ENCODE results near the gene TBC1D16. TPM values are rescaled to one million over a fixed set of nuclear protein-coding genes. Genes with fewer than 3 reads are reported as not detected.

The TBC1D16 gene
- total RNA-seq, 1 experiment from 2014 or later = 85.8 TPM

DNA sequence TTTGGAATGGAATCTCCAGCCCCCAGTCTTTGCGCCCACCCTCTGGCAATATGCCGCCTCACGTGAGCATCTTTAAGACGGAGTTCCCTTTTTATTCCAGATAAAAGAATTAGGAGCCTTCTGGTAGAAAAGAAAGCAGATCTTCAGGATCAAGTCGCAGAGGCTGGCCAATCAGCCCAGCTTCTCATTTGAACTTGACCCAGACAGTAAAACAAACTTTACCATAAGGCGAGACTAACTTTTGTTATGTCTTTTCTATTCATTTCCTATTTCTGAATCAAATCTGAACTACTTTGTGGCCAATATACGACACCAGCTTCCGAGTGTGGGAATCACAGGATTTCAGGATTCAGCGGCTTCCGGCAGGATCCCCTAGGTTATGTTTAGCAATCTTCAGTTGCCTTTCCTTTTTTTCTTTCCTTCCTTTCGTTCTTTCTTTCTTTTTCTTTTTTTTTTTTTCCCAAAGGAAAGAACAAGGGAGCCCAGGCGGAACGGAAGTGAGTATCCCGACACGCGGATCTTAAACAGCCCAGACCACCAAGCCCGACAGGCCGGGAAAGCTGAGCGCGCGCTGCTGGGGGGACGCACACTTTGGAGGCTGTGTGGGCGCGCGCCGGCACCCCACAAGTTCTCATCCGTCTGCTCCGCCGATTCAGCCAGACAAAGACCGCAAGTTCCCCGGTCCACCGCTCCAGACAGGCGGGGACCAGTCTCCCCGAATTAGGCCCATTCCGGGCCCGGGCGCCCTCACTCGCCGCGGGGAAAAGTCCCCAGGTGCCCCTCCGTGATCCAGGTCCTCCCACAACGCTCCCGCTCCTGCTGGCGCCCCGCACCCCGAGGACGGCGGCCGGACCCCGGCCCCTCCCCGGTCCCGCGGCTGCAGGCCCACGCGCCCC is 633 bp downstream of the TBC1D16 start:
- H3K4me1 ChIP-seq (ENCODE audit: insufficient read depth, low read length) = no peaks in the 10 kb centered on the region; the same call in 1 of the 2 replicates
- H2BK12ac ChIP-seq (ENCODE audit: insufficient read length, low read depth, low read length) = no peak overlapping the region
- H3K23ac ChIP-seq (ENCODE audit: insufficient read length, low read depth, low read length) = no peak overlapping the region
- no peak overlapping the region for H2BK20ac ChIP-seq (ENCODE audit: low read depth, low read length, poor library complexity, severe bottlenecking)
- peak overlapping the region; percentile 93 for H3K14ac ChIP-seq (ENCODE audit: insufficient read depth, low read length)
- H3K4ac ChIP-seq (ENCODE audit: low read depth, low read length) = no peak overlapping the region
- no peak overlapping the region for H2BK120ac ChIP-seq (ENCODE audit: low read depth, low read length, poor library complexity, severe bottlenecking)
- H2BK5ac ChIP-seq (ENCODE audit: insufficient read length, low read length) = no peak overlapping the region
- Mint-ChIP-seq H3K4me1 (peaks cover 32 to 39% of the 10 kb centered on the region in 2 experiments), H3K9me3 (no peaks in the 10 kb centered on the region), H3K36me3 (ENCODE audit: insufficient read depth in 1 of 3, low read depth in 3 of 3) (peaks cover 3 to 7% (median 7%) of the 10 kb centered on the region in 3 experiments; a peak in 6 of 7 replicates), H3K4me3 (peak overlapping the region; percentile 94 to 95), H3K27ac (peak overlapping the region; percentile 40 to 93 (median 92)), H3K27me3 (ENCODE audit: low read depth) (no peaks in the 10 kb centered on the region)
- peaks cover 12% of the 10 kb centered on the region for H3K23me2 ChIP-seq (ENCODE audit: insufficient read length, low read depth, low read length, poor library complexity, severe bottlenecking)
- peaks cover 2% of the 10 kb centered on the region for H4K20me1 ChIP-seq (ENCODE audit: control insufficient read depth, insufficient read depth, insufficient read length)
- no peak overlapping the region for H3T11ph ChIP-seq (ENCODE audit: low read length)
- peaks cover 34% of the 10 kb centered on the region; the same call in 1 of the 2 replicates for H3K79me2 ChIP-seq (ENCODE audit: insufficient read depth, low read length)
- no peak overlapping the region for H4K8ac ChIP-seq (replicated peaks; ENCODE audit: insufficient read length, low read depth, low read length)
- TF ChIP-seq, protein P1, sequence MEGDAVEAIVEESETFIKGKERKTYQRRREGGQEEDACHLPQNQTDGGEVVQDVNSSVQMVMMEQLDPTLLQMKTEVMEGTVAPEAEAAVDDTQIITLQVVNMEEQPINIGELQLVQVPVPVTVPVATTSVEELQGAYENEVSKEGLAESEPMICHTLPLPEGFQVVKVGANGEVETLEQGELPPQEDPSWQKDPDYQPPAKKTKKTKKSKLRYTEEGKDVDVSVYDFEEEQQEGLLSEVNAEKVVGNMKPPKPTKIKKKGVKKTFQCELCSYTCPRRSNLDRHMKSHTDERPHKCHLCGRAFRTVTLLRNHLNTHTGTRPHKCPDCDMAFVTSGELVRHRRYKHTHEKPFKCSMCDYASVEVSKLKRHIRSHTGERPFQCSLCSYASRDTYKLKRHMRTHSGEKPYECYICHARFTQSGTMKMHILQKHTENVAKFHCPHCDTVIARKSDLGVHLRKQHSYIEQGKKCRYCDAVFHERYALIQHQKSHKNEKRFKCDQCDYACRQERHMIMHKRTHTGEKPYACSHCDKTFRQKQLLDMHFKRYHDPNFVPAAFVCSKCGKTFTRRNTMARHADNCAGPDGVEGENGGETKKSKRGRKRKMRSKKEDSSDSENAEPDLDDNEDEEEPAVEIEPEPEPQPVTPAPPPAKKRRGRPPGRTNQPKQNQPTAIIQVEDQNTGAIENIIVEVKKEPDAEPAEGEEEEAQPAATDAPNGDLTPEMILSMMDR (conservative IDR thresholded peaks at IDR 0.05) = no peak
- no peak overlapping the region for H2BK15ac ChIP-seq (ENCODE audit: low read depth, low read length)
- peak overlapping the region; percentile 91 for H3K4me2 ChIP-seq (ENCODE audit: insufficient read depth, insufficient read length, low read length)
- H4K5ac ChIP-seq (ENCODE audit: insufficient read length, low read depth, low read length) = no peak overlapping the region
- H3K9me3 ChIP-seq (ENCODE audit: control insufficient read depth, low read depth, low read length) = no peaks in the 10 kb centered on the region
- no peak overlapping the region for H3K27ac ChIP-seq (ENCODE audit: insufficient read length, low read depth, low read length)
- no CpG with 5 or more reads among the region's 55 CpGs for WGBS (ENCODE audit: extremely low coverage, insufficient read length, low lambda C conversion rate)
- peak overlapping the region; percentile 79 for H3K9ac ChIP-seq (ENCODE audit: extremely low read depth, insufficient read length, low read length)
- H2AFZ ChIP-seq (ENCODE audit: low read length) = no peak overlapping the region
- peak; percentile 25 for DNase-seq
- peak overlapping the region; percentile 75 for H3K18ac ChIP-seq (ENCODE audit: insufficient read length, low read depth, low read length)
- H3K27me3 ChIP-seq (ENCODE audit: insufficient read depth, low read length) = no peaks in the 10 kb centered on the region
- no peak overlapping the region for H3K56ac ChIP-seq (ENCODE audit: insufficient read length, low read depth, low read length)
- peaks cover 7% of the 10 kb centered on the region for H3K79me1 ChIP-seq (ENCODE audit: insufficient read depth, low read depth, low read length, poor library complexity, severe bottlenecking)
- H4K91ac ChIP-seq (ENCODE audit: insufficient read length, low read depth, low read length) = no peak overlapping the region
- no peak overlapping the region for H2AK5ac ChIP-seq (ENCODE audit: insufficient read length, low read length)
